Nephron progenitor cell (in vitro differentiated cells): ENCODE results near the gene PPM1N.
A peak's percentile ranks its signal among the peaks of the same experiment; 100 is the strongest.

Source experiments
- DNase-seq: peaks from one replicate; pipeline ENCODE4 v3.0.0; 2021
- H3K27ac Mint-ChIP-seq: 2 replicates; pipeline ENCODE4 v1.8.0; 2021; ENCODE audit warnings: mild to moderate bottlenecking, moderate library complexity, mixed read lengths
- H3K27me3 Mint-ChIP-seq: 2 replicates; pipeline ENCODE4 v1.8.0; 2021; ENCODE audit warnings: mild to moderate bottlenecking, low read depth, mixed read lengths; ENCODE audit not compliant: poor library complexity
- H3K36me3 Mint-ChIP-seq: 2 replicates; pipeline ENCODE4 v1.8.0; 2021; ENCODE audit warnings: low read depth, mixed read lengths
- H3K4me1 Mint-ChIP-seq: 2 replicates; pipeline ENCODE4 v1.8.0; 2021; ENCODE audit warnings: mixed read lengths
- H3K4me3 Mint-ChIP-seq: 2 replicates; pipeline ENCODE4 v1.8.0; 2021; ENCODE audit warnings: mild to moderate bottlenecking, moderate library complexity, mixed read lengths
- H3K9me3 Mint-ChIP-seq: 2 replicates; pipeline ENCODE4 v1.8.0; 2021; ENCODE audit warnings: mild to moderate bottlenecking, moderate library complexity, mixed read lengths
- CTCF ChIP-seq: fragments of 200-600 bp; sonication (generic); IDR thresholded peaks from 2 replicates; pipeline ENCODE4 v1.5.0; 2021; ENCODE audit warnings: antibody characterized with exemption

PPM1N gene

GRCh38 chr19:45499196-45500180, 1.2 kb downstream of the PPM1N start:
- peak; percentile 74 for DNase-seq
- Mint-ChIP-seq H3K9me3 (no peaks in the 10 kb centered on the region), H3K36me3 (no peaks in the 10 kb centered on the region), H3K27me3 (peaks cover 72% of the 10 kb centered on the region), H3K27ac (no peak overlapping the region), H3K4me3 (peak overlapping the region; percentile 2), H3K4me1 (peaks cover 41% of the 10 kb centered on the region)
- no peak for TF ChIP-seq CTCF

GRCh38 chr19:45500918-45501729, 2.9 kb downstream of the PPM1N start:
- Mint-ChIP-seq H3K36me3 (no peaks in the 10 kb centered on the region), H3K9me3 (no peaks in the 10 kb centered on the region), H3K27ac (no peak overlapping the region), H3K4me1 (peaks cover 31% of the 10 kb centered on the region), H3K4me3 (no peak overlapping the region), H3K27me3 (peaks cover 62% of the 10 kb centered on the region)
- DNase-seq, result no peak
- no peak for TF ChIP-seq CTCF

- Mint-ChIP-seq H3K27ac (no peak overlapping the region), H3K4me3 (no peak overlapping the region), H3K27me3 (peaks cover 61% of the 10 kb centered on the region), H3K36me3 (no peaks in the 10 kb centered on the region), H3K9me3 (no peaks in the 10 kb centered on the region), H3K4me1 (peaks cover 31% of the 10 kb centered on the region)
- no peak for DNase-seq
- no peak for TF ChIP-seq CTCF
Measured at GRCh38 chr19:45501730-45502014, 3.4 kb downstream of the PPM1N start.

- Mint-ChIP-seq H3K4me1 (peaks cover 28% of the 10 kb centered on the region), H3K27me3 (peaks cover 58% of the 10 kb centered on the region), H3K4me3 (no peak overlapping the region), H3K27ac (no peak overlapping the region), H3K36me3 (no peaks in the 10 kb centered on the region), H3K9me3 (no peaks in the 10 kb centered on the region)
- no peak for DNase-seq
- no peak for TF ChIP-seq CTCF
Measured at GRCh38 chr19:45502111-45502510, 3.9 kb downstream of the PPM1N start.

GRCh38 chr19:45503909-45504308, 5.7 kb downstream of the PPM1N start:
- Mint-ChIP-seq H3K27me3 (peaks cover 40% of the 10 kb centered on the region), H3K36me3 (no peaks in the 10 kb centered on the region), H3K4me1 (peaks cover 17% of the 10 kb centered on the region), H3K27ac (no peak overlapping the region), H3K9me3 (no peaks in the 10 kb centered on the region), H3K4me3 (no peak overlapping the region)
- no peak for DNase-seq
- no peak for TF ChIP-seq CTCF
